Activated CD4-positive, CD25-positive, alpha-beta regulatory T cell treated with anti-CD3 and anti-CD28 coated beads, Interleukin-2, amount 50 U/mL, for 24 hours (primary cell): Measurements from ENCODE around the gene NHSL2.

ENCODE experiments used
- ATAC-seq, 2 donors: fragments of 150-1000 bp; cut with Tn5 transposase; one replicate each; pipeline ENCODE4 v1.10.0; 2021; ENCODE audit warnings: mild to moderate bottlenecking in 1 of 2, moderate library complexity in 1 of 2

Gene NHSL2

GRCh38 chrX:71992711-71993110, 82.1 kb downstream of the NHSL2 start:
- peak in 1 of 2 donors; percentile 56 for ATAC-seq

GRCh38 chrX:71993371-71993770, 82.7 kb downstream of the NHSL2 start:
- no peak for ATAC-seq

- no peak for ATAC-seq
Measured at GRCh38 chrX:71994601-71995000, 84.0 kb downstream of the NHSL2 start.

- ATAC-seq: no peak
Measured at GRCh38 chrX:71995122-71995521, 84.5 kb downstream of the NHSL2 start.

- ATAC-seq: no peak
Measured at GRCh38 chrX:71996136-71996535, 85.5 kb downstream of the NHSL2 start.

- no peak for ATAC-seq
Measured at GRCh38 chrX:71996826-71997225, 86.2 kb downstream of the NHSL2 start.

GRCh38 chrX:71997320-71997719, 86.7 kb downstream of the NHSL2 start:
- ATAC-seq: no peak

- ATAC-seq: peak in 1 of 2 donors; percentile 53
Measured at GRCh38 chrX:71998836-71999509, 88.3 kb downstream of the NHSL2 start.

- no peak for ATAC-seq
Measured at GRCh38 chrX:71999535-71999934, 88.9 kb downstream of the NHSL2 start.

- no peak for ATAC-seq
Measured at GRCh38 chrX:72001471-72001870, 90.8 kb downstream of the NHSL2 start.

- no peak for ATAC-seq
Measured at GRCh38 chrX:72001906-72002305, 91.3 kb downstream of the NHSL2 start.

GRCh38 chrX:72002875-72003274, 92.2 kb downstream of the NHSL2 start:
- ATAC-seq: no peak

- ATAC-seq: no peak
Measured at GRCh38 chrX:72003811-72004750, 93.4 kb downstream of the NHSL2 start.

- ATAC-seq: no peak
Measured at GRCh38 chrX:72005046-72005445, 94.4 kb downstream of the NHSL2 start.

- no peak for ATAC-seq
Measured at GRCh38 chrX:72006461-72006860, 95.8 kb downstream of the NHSL2 start.

GRCh38 chrX:72009731-72010130, 99.1 kb downstream of the NHSL2 start:
- ATAC-seq: no peak

GRCh38 chrX:72011734-72012133, 101.1 kb downstream of the NHSL2 start:
- no peak for ATAC-seq

- ATAC-seq: no peak
Measured at GRCh38 chrX:72015383-72015782, 104.7 kb downstream of the NHSL2 start.

GRCh38 chrX:72016881-72017783, 106.5 kb downstream of the NHSL2 start:
- ATAC-seq: no peak

GRCh38 chrX:72018277-72019112, 107.8 kb downstream of the NHSL2 start:
- ATAC-seq: peak; percentile 97

GRCh38 chrX:72019487-72019886, 108.8 kb downstream of the NHSL2 start:
- ATAC-seq: no peak

GRCh38 chrX:72020204-72020603, 109.6 kb downstream of the NHSL2 start:
- no peak for ATAC-seq
